T-helper 2 cell (primary cell): ENCODE measurements around the gene PPP2R5C.
A peak's percentile ranks its signal among the peaks of the same experiment; 100 is the strongest.
"Not testable (repeated sequence)": the region's sequence is repeated elsewhere in the genome, so short reads cannot be mapped to it uniquely, and the experiment has no call there.

Experiments used
- DNase-seq, 5 experiments: peaks; one replicate each; pipeline versions ENCODE4 v3.0.0 to v3.0.0-alpha.2; 2012 to 2022

Gene PPP2R5C

DNA sequence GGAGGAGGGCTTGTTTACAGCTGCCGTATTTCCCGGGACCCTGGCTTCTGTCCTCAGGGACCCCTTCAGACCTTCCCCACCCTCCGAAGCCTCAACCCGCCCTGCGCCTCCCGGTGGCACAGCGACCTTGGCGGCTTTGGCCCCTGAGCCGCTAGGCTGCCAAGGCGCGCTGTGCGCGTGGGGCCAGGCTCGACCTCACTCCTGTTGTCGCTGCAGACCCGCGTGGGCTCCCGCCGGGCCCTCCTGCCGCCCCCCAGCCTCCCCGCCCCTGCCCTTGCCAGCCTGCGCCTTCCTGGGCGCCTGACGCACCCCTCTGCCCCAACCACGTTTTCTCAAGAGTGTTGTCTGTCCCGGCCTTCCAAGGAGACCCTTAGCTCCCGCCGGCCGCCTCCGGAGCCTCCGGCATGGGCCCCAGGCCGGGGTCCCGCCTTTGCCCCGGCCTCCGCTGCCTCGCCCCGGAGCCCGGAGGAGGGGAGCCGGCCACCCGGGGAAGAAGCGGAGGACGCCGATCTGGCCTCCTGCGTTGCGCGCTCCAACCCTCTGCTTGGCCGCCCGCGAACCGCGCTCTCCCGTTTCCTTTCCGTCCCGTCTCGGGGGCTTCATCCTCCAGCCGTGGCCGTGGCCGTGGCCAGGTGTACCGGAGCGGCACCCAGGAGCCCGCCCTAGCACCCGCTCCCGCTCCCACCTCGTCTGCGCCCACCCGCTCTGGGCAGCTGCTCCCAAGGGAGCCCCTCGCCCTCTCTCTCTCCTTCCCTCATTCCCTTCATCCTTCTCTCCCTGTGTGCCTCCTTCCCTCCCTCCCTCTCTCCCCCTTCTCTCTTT lies 19.9 kb downstream of the PPP2R5C start:
- DNase-seq = peak in 2 of 5 experiments; percentile 10 to 41

DNA sequence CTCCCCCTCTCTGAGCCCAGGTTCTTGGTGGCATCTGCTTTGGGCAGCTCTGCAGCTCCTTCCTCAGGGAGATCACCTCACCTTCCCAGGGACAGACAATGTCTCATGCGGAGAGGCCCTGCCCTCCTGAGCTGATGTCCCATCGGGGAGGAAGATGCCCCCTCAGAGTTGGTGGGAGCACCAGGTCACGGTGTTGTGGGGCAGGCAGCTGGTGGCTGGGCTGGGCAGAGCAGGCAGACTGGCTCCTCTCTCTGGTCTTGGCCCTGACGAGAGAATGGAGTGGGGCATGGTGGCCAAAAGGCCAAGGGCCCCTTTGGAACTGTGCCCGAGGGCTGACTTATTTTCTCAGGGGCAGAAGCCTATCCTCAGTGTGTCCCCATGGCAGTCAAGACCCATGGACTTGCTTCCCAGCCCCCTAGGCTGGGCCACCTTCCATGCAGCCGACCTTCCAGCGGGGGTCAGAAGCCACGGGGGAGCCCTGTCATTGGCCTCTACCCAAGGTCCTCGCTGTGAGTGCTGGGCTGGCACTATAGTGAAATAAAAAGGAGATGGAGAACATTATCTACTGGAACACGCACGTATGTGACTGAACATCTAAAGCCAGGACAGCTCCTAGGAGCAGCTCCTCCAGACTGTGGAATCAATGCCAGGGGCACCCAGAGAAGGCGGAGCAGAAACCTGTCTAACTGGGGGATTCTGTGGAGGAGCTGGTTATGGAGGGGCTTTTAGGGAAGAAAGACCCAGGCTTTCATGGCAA lies 21.9 kb downstream of the PPP2R5C start:
- no peak for DNase-seq

DNA sequence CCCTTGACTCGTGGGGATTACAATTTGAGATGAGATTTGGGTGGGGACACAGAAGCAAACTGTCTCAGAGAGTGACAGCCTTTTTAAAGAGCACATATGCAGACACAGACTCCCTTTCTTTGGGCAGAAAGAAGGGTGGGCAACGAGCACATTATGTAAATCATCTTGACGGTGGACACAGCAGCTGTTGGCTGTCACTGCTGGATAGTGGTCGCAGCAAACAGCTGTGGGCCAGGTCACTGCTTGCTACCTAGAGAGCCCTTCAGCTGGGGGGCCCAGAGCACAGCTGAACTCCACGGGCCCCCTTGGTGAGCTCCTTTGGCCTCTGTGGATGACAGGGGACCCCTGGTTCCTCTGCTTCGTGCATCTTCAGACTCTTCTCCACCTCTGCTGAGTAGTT lies 23.1 kb downstream of the PPP2R5C start:
- no peak for DNase-seq

- DNase-seq = no peak
These were observed 26.6 kb downstream of the PPP2R5C start for GRCh38 chr14:101788016-101788635.

- DNase-seq = no peak
These were observed 27.7 kb downstream of the PPP2R5C start for GRCh38 chr14:101789222-101789621.

DNA sequence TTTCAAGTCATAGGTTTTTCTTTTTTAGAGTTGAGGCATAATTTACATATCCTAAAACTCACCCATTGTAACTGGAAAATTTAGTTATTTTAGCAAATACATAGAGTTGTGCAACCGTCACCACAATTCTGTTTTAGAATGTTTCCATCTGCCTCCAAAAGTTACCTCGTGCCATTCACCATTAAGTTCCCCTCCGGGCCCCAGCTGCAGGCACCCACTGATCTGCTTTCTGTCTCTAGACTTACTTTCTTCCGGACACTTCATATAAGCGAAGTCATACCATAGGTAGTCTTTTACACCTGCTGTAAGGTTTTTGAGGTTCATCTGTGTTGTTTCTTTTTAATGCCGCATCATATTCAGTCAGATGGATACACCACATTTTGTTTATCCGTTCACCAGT lies 28.7 kb downstream of the PPP2R5C start:
- no peak for DNase-seq

- peak in 1 of 5 experiments; percentile 82 for DNase-seq
These were observed 30.5 kb downstream of the PPP2R5C start for GRCh38 chr14:101791919-101792572.

- no peak for DNase-seq
These were observed 34.5 kb downstream of the PPP2R5C start for GRCh38 chr14:101796016-101796415.

DNA sequence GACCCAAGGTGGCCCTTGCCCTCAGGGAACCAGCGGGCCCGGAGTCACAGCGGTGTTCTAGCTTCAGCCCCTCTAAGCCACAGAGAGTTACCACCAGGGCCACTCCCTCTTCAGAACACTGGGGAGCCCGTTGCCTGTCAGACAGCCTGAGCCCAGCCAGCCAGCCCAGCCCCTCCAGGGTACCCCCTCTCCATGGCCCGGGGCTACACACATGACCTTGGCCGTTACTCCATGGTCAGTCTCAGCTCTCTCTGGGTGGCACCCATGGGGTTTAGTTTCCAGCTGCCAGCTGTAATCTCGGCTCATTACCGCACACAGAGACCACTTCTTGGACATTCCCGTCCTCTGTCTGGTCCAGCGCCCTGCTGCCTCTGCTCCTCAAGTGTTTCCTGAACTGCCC lies 35.0 kb downstream of the PPP2R5C start:
- no peak for DNase-seq

GRCh38 chr14:101797856-101798255 lies 36.3 kb downstream of the PPP2R5C start:
- DNase-seq = no peak

GRCh38 chr14:101804373-101804772 lies 42.9 kb downstream of the PPP2R5C start:
- DNase-seq = not testable (repeated sequence)

DNA sequence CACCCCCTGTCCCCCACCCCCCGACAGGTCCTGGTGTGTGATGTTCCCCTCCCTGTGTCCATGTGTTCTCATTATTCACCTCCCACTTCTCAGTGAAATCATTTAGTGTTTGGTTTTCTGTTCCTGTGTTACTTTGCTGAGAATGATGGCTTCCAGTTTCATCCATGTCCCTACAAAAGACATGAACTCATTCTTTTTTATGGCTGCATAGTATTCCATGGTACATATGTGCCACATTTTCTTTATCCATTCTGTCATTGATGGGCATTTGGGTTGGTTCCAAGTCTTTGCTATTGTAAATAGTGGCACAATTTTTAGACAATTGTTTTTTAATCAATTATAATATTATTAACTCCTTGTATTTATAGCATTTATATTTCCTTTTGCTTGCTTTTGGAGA lies 44.7 kb downstream of the PPP2R5C start:
- DNase-seq = not testable (repeated sequence)

DNA sequence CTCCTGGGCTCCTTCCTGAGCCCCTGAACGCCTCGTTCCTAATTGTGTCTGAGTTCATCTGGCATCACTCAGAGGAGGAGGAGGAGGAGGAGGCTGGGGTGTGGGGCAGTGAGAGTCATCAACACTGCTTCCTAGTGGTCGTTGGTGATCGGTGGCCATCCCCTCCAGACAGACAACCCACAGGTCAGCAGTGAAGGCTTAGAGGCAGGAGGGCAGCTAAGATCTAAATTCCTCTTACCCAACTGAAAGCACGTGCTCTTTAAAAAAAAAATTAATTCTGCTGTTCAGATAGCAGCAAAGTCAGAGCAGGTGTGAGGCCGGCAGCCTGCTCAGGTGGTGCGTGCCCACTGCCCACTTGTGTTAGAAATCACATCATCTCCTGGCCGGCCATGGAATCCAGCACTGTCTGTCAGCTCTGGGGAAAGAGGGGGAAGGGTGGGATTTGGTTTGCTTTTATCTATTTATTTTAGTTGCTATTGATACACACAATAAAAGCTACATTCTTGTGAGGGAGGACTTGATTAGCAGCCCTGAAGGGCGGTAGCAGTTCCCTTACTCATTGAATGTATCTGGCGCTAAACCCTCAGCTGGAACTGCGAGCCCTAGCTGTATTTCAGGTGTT lies 46.6 kb downstream of the PPP2R5C start:
- DNase-seq = no peak

DNA sequence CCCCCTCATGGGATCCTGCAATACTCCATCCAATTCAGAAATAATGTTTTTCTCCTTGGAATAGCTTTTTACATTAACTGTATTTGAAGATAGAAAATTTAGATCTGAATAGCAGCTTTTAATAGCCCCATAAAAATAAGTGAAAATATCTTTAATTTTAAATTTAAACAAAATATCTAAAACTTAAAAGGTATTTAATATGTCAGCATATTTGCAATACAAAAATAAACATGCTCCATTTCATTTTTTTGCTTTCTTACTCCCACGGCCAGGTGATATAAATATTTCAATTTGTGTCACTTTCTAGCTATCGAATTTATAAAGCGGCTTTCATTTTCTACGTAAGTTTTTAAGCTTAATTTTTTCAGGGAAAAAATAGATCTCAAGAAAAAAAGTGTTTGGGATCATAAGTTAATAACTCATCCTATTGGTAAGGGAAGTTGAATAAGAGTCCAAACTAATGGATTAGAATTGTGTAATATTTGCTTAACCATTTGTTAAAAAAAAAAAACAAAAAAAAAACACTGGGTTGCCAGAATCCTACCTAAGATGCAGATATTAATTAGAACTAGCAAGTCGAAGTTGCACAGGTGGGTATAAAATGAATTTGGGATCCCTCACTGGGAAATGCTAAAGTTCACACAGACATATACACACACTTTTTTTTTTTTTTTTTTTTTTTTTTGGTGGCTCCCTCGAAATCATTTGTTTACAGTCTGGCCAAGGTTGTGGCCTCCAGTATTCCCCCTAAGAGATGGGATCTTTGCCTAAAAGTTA lies 47.6 kb downstream of the PPP2R5C start:
- no peak for DNase-seq

DNA sequence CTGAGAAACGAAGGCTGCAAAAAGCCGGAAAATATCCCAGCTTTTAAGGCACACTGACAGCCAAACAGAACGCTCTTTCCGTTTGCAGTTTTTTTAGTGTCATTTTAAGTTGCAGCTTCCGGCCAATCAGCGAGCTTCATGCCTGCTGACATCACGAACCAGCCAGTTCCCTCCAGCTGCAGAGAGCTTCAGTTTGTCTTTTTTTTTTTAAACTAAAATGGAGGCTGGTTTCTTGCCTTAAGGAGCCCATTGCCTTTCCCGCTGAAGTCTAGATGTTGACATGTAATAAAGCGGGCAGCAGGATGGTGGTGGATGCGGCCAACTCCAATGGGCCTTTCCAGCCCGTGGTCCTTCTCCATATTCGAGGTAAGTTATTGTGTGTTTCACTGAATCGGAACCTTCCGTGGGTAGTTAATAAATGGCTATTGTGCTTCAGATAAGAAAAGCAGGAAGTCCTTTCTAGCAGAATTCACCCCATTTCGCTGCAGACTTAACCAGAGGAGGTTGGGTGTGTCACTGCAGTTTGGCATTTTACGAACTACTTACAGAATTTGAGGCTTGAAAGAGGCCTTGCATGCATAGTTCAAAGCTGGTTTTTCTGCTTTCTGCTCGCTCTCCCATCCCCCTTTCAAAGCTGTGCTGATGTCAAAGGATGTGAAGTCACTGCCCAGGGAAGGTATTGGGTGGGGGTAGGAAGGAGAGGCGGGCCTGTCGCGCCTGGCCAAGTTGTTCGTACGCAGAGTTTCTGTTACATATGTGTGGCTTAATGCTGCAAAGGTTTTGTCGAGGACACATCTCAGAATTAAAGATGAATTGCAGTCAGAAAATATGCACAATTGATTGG lies 48.4 kb downstream of the PPP2R5C start:
- peak; percentile 46 to 98 (median 82) for DNase-seq

DNA sequence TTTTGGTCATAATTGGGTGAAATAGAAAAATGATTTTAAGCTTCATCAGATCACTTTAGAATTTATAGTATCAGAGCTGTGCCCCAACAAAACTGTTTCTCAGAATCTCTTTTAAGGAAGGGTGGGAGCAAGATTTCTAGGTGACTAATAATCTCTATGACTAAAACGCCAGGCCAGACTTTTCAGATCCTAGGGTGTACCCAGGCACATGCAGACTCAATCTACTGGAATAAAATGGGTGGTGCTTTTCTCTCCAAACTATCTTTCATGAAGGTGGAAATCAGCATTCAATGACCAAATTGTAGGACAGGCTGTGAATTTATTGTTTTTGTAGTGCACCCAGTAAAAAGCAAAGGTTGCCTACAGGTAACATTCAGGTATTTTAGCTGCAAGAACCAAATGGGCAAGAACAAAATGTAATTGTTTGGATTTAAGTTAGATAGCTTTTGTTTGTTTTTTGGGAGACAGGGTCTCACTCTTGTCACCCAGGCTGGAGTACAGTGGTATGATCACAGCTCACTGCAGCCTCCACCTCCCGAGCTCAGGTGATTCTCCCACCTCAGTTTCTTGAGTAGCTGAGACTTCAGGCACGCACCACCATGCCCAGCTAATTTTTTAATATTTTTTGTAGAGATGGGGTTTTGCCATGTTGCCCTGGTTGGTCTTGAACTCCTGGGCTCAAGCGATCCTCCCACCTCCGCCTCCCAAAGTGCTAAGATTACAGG lies 49.5 kb downstream of the PPP2R5C start:
- peak in 1 of 5 experiments; percentile 60 for DNase-seq

DNA sequence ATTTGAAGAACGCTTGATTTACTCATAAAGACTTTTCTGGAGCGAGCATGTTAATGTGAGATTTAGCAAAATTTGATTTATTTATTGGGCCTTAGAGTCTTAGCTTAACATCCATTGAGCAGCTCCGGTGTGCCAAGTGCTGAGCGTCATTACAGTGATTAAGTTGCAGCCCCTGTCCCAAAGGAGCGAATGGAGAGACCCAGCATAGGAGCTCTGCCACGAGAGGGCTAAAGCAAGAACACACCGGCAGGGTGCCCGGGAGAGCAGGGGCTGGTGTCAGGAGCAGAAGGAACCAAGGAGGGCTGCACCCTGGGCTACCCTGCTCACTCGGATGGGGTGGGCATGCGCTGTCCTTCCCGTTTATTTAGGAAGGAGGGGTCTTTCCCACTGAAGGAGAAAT lies 50.6 kb downstream of the PPP2R5C start:
- DNase-seq = peak in 1 of 5 experiments; percentile 66

DNA sequence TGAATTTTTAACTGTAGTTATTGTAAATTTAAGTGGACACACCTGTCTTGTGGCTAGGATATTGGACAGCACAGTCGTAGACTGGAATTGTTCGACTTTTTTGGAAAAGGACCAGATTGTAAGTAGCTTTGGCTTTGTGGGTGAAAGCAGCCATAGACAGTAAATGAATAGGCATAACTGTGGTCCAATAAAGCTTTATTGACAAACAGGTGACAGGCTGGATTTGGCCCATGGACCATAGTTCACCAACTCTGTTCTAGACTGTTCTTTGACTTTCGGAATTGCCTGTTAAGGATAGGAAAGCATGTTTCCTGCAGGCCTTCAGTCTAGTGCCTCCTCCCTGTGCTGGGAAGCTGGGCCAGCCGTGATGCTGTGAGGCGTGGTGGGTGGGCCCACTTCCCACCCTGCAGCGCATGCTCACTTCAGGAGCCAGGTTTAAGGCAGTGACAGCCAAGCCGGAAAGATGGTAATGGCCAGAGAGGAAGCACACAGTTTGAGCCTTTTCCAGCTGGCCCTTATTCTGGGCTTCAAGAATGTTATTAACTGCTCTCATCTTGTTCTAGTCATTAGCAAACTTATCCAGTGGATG lies 51.8 kb downstream of the PPP2R5C start:
- peak in 1 of 5 experiments; percentile 60 for DNase-seq

DNA sequence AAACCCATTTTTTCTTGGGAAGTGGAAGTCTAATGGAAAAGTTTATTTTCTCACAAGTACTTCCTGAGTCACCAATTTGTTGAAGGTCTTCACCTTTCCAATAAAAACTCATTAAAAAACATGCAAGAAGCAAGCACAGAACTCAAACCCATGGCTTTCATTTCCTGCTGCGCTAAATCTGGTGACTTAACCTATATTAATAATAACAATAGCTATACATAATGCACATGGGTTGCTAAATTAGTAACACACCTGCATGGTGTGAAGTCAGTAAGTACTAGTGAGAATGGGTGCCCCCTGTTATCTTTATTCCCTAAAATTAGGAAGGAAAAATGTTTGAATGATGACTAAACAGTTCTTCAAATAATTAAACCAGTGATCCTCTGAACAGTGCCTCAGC lies 52.3 kb downstream of the PPP2R5C start:
- DNase-seq = peak in 1 of 5 experiments; percentile 42

GRCh38 chr14:101814934-101815333 lies 53.4 kb downstream of the PPP2R5C start:
- peak in 1 of 5 experiments; percentile 62 for DNase-seq
